A673 (cell line): Measurements from ENCODE around the gene RFTN1. TPM values are rescaled to one million over a fixed set of nuclear protein-coding genes. Genes with fewer than 3 reads are reported as not detected.

Source experiments
- BruUV-seq: library from RNA; stranded (reverse); fragments of 400-500 nt; replicated peaks from 2 replicates; lab custom pipeline; 2021; lab: Mats Ljungman, UMichigan
- CTCF ChIA-PET: fragments of 300-600 bp; sonication (Branson Sonifier 250); formaldehyde crosslinking; loops from one replicate; lab custom pipeline; 2022; ENCODE audit warnings: antibody characterized with exemption; lab: Charles Lee
- POLR2A ChIA-PET: fragments of 300-600 bp; sonication (Branson Sonifier 250); formaldehyde crosslinking; loops from one replicate; lab custom pipeline; 2022; ENCODE audit warnings: antibody characterized with exemption; ENCODE audit not compliant: low non-redundant PET; lab: Charles Lee
- DNase-seq: peaks from one replicate; pipeline ENCODE4 v3.0.0-alpha.2; 2015; ENCODE audit warnings: low spot score
- H3K27ac ChIP-seq: fragments of 200-600 bp; sonication (generic); 2 replicates; pipeline ENCODE4 v1.5.1; 2016; ENCODE audit warnings: mixed run types, low read depth, mild to moderate bottlenecking, mixed read lengths, antibody characterized with exemption, low read length; ENCODE audit not compliant: poor library complexity, severe bottlenecking
- H3K27me3 ChIP-seq: fragments of 200-600 bp; sonication (generic); replicated peaks from 2 replicates; pipeline ENCODE4 v1.6.1; 2017; ENCODE audit warnings: mixed run types, low read depth, mild to moderate bottlenecking, mixed read lengths, antibody characterized with exemption, low read length; ENCODE audit not compliant: insufficient read depth, poor library complexity
- H3K36me3 ChIP-seq: fragments of 200-600 bp; sonication (generic); 2 replicates; pipeline ENCODE4 v1.6.1; 2016; ENCODE audit warnings: mixed run types, mild to moderate bottlenecking, mixed read lengths, antibody characterized with exemption, low read length; ENCODE audit not compliant: insufficient read depth, poor library complexity, severe bottlenecking
- H3K4me1 ChIP-seq: fragments of 200-600 bp; sonication (generic); 2 replicates; pipeline ENCODE4 v1.6.1; 2017; ENCODE audit warnings: mixed run types, mild to moderate bottlenecking, mixed read lengths, antibody characterized with exemption, low read length; ENCODE audit not compliant: insufficient read depth, poor library complexity, severe bottlenecking
- H3K4me3 ChIP-seq: fragments of 200-600 bp; sonication (generic); 2 replicates; pipeline ENCODE4 v1.5.1; 2016; ENCODE audit warnings: low read depth, mixed run types, mild to moderate bottlenecking, mixed read lengths, low read length; ENCODE audit not compliant: poor library complexity, severe bottlenecking
- H3K9me3 ChIP-seq: fragments of 200-600 bp; sonication (generic); 2 replicates; pipeline ENCODE4 v1.6.1; 2016; ENCODE audit warnings: mixed run types, low read depth, mild to moderate bottlenecking, mixed read lengths, antibody characterized with exemption, low read length; ENCODE audit not compliant: poor library complexity, severe bottlenecking
- EZH2 ChIP-seq: fragments of 200-600 bp; sonication (generic); IDR thresholded peaks from 2 replicates; pipeline ENCODE4 v1.6.1; 2017; ENCODE audit warnings: borderline replicate concordance, low read depth, mild to moderate bottlenecking, mixed read lengths, antibody characterized with exemption, low read length; ENCODE audit not compliant: poor library complexity, severe bottlenecking
- intact Hi-C: fragments of 100-400 bp; cut with micrococcal nuclease; formaldehyde crosslinking; loops from one replicate; pipeline ENCODE4 v1.10.0; 2022; ENCODE audit not compliant: unreplicated experiment
- total RNA-seq: library from RNA; stranded (reverse); gene quantifications from 2 replicates; pipeline ENCODE4 v1.2.3, GENCODE V29; 2021
- TF ChIP-seq, protein P1 (sequence below): fragments of 300-800, 200-600 bp; sonication (generic); conservative IDR thresholded peaks from 2 replicates; pipeline ENCODE4 v1.5.1; 2017; ENCODE audit warnings: low read depth, mild to moderate bottlenecking, antibody characterized with exemption, low read length, moderate library complexity, mixed read lengths

Gene RFTN1
- total RNA-seq, 1 experiment from 2014 or later, result 0.60 TPM

- Histone ChIP-seq H3K36me3 (no peaks in the 10 kb centered on the region), H3K4me1 (no peaks in the 10 kb centered on the region), H3K27me3 (no peaks in the 10 kb centered on the region), H3K9me3 (no peaks in the 10 kb centered on the region), H3K27ac (no peak overlapping the region), H3K4me3 (no peak overlapping the region)
- no TSS peak for BruUV-seq
- intact Hi-C loops, result no loop called here
- TF ChIP-seq, protein P1, sequence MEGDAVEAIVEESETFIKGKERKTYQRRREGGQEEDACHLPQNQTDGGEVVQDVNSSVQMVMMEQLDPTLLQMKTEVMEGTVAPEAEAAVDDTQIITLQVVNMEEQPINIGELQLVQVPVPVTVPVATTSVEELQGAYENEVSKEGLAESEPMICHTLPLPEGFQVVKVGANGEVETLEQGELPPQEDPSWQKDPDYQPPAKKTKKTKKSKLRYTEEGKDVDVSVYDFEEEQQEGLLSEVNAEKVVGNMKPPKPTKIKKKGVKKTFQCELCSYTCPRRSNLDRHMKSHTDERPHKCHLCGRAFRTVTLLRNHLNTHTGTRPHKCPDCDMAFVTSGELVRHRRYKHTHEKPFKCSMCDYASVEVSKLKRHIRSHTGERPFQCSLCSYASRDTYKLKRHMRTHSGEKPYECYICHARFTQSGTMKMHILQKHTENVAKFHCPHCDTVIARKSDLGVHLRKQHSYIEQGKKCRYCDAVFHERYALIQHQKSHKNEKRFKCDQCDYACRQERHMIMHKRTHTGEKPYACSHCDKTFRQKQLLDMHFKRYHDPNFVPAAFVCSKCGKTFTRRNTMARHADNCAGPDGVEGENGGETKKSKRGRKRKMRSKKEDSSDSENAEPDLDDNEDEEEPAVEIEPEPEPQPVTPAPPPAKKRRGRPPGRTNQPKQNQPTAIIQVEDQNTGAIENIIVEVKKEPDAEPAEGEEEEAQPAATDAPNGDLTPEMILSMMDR, result no peak
- no peak for TF ChIP-seq EZH2
- ChIA-PET CTCF (no interaction called here), POLR2A (no interaction called here)
- DNase-seq, result no peak
These were observed 126.9 kb downstream of the RFTN1 start for GRCh38 chr3:16386561-16386960.

DNA sequence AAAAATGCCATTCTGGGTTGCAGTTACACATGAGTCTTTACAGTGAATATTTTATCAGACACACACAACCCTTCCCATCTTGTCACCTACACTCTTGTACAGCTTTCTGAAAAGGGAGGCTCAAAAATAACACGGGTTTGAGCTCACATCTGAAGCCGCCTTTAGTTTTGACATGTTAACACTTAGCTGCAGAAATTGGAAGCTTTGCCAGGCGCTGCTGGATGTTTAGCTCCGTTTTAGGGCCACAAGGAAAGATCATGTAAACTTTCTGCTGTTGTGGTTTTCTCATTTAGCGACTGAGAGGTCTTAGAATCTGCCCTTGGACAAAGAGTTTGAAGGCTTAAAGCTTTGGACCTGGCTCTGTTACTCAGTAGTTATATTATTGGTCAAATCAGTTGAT is 128.3 kb downstream of the RFTN1 start:
- no peak for TF ChIP-seq EZH2
- TF ChIP-seq, protein P1, result no peak
- DNase-seq, result no peak
- no peaks in the 10 kb centered on the region for H3K27me3 ChIP-seq
- no peaks in the 10 kb centered on the region for H3K36me3 ChIP-seq
- POLR2A ChIA-PET, result interaction anchor here (0.6 kb wide), 1 partner anchor 8 kb away, joined by 3 read pairs; no protein-coding TSS in a partner anchor
- no peaks in the 10 kb centered on the region for H3K4me1 ChIP-seq
- H3K27ac ChIP-seq, result no peak overlapping the region
- no TSS peak for BruUV-seq
- H3K9me3 ChIP-seq, result no peaks in the 10 kb centered on the region
- no peak overlapping the region for H3K4me3 ChIP-seq
- intact Hi-C loops, result no loop called here
- CTCF ChIA-PET, result no interaction called here

- ChIA-PET POLR2A (no interaction called here), CTCF (no interaction called here)
- Histone ChIP-seq H3K36me3 (no peaks in the 10 kb centered on the region), H3K27me3 (no peaks in the 10 kb centered on the region), H3K4me1 (no peaks in the 10 kb centered on the region), H3K9me3 (no peaks in the 10 kb centered on the region), H3K27ac (no peak overlapping the region), H3K4me3 (no peak overlapping the region)
- BruUV-seq, result no TSS peak
- TF ChIP-seq, protein P1, result no peak
- TF ChIP-seq EZH2, result no peak
- DNase-seq, result no peak
- intact Hi-C loops, result no loop called here
These were observed 129.6 kb downstream of the RFTN1 start for GRCh38 chr3:16383864-16384263.
